Karpas-422 (cell line): Measurements from ENCODE around the gene FAM13C. TPM values are rescaled to one million over a fixed set of nuclear protein-coding genes. Genes with fewer than 3 reads are reported as not detected.

Experiments
- DNase-seq: peaks from one replicate; pipeline ENCODE4 v3.0.0-alpha.2; 2015
- H2AFZ ChIP-seq: fragments of 200-600 bp; sonication (generic); 2 replicates; pipeline ENCODE4 v1.6.1; 2014; ENCODE audit warnings: antibody characterized with exemption, low read length, mixed read lengths
- H3K27ac ChIP-seq: fragments of 200-600 bp; sonication (generic); 2 replicates; pipeline ENCODE4 v1.5.1; 2014; ENCODE audit warnings: mild to moderate bottlenecking, low read length, moderate library complexity
- H3K27me3 ChIP-seq: fragments of 200-600 bp; sonication (generic); 2 replicates; pipeline ENCODE4 v1.6.1; 2014; ENCODE audit warnings: low read length, mixed read lengths
- H3K36me3 ChIP-seq: fragments of 200-600 bp; sonication (generic); 2 replicates; pipeline ENCODE4 v1.6.1; 2014; ENCODE audit warnings: low read length, mixed read lengths; ENCODE audit not compliant: insufficient read depth
- H3K4me1 ChIP-seq: fragments of 200-600 bp; sonication (generic); 2 replicates; pipeline ENCODE4 v1.6.1; 2014; ENCODE audit warnings: mild to moderate bottlenecking, low read length, mixed read lengths
- H3K4me2 ChIP-seq: fragments of 200-600 bp; sonication (generic); 2 replicates; pipeline ENCODE4 v1.6.1; 2014; ENCODE audit warnings: low read length, low read depth, mild to moderate bottlenecking; ENCODE audit not compliant: poor library complexity, severe bottlenecking
- H3K4me3 ChIP-seq: fragments of 200-600 bp; sonication (generic); 2 replicates; pipeline ENCODE4 v1.5.1; 2014; ENCODE audit warnings: mild to moderate bottlenecking, antibody characterized with exemption, low read length, mixed read lengths
- H3K79me2 ChIP-seq: fragments of 200-600 bp; sonication (generic); 2 replicates; pipeline ENCODE4 v1.6.1; 2014; ENCODE audit warnings: mild to moderate bottlenecking, low read length, mixed read lengths
- H3K9ac ChIP-seq: fragments of 200-600 bp; sonication (generic); 2 replicates; pipeline ENCODE4 v1.6.0; 2014; ENCODE audit warnings: low read length
- H3K9me2 ChIP-seq: fragments of 200-600 bp; sonication (generic), shearing (Covaris generic); replicated peaks from 2 replicates; pipeline ENCODE4 v1.6.0; 2014; ENCODE audit warnings: mild to moderate bottlenecking, low read length, moderate library complexity; ENCODE audit not compliant: insufficient read depth
- H3K9me3 ChIP-seq: fragments of 300-700, 200-600 bp; sonication (generic); 2 replicates; pipeline ENCODE4 v1.6.1; 2014; ENCODE audit warnings: low read length, mixed read lengths
- H4K20me1 ChIP-seq: fragments of 200-600 bp; sonication (generic); 2 replicates; pipeline ENCODE4 v1.6.1; 2014; ENCODE audit warnings: mild to moderate bottlenecking, antibody characterized with exemption, low read length, low read depth; ENCODE audit not compliant: insufficient read depth
- total RNA-seq: library from RNA; depleted of rRNA; stranded (reverse); fragments of >200 nt; shearing (Covaris generic); gene quantifications from 2 replicates; pipeline ENCODE4 v1.2.3, GENCODE V29; 2014; ENCODE audit warnings: low replicate concordance

The FAM13C gene
- total RNA-seq, 1 experiment from 2014 or later: not detected

DNA sequence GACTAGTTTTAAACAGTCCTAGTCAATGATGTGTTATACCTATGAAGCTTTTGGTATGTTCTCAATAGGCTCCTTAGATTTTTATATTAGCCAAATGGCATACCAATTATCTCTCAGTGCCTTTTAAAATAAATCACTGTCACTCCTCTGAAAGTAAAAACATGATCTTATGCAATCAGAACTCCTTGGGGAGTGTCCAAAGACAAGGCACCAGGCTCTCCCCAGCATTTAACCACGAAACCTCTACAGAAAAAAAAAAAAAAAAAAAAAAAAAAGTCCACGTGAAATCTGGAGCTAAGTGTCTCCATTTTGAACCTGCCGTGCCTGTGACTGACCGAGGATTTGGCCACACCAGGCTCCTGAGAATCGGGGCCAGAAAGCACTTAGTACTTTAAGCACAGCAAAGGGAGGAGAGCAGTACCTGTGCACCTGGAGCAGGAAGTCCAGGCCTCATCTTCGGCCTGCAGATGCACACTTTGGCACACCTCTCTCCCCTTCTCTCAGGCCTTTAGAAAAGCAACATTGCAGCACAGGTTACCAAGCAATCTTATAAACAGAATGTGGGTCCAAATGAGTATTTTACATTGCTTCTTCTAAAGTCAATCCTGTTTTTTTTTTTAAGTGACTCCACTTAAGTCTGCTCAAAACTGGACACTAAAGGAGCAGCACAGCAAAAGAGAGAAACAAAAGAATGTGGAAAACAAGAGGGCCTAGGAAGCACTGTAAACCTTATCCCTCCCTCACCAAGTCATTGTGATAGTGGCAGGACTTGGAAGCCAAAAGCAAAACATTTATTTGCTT, 1.5 kb downstream of the FAM13C start:
- H3K27ac ChIP-seq: no peak overlapping the region
- DNase-seq: no peak
- no peak overlapping the region for H2AFZ ChIP-seq
- H3K9ac ChIP-seq: no peak overlapping the region
- H4K20me1 ChIP-seq: no peaks in the 10 kb centered on the region
- H3K4me1 ChIP-seq: no peaks in the 10 kb centered on the region
- H3K36me3 ChIP-seq: no peaks in the 10 kb centered on the region
- no peak overlapping the region for H3K4me2 ChIP-seq
- H3K27me3 ChIP-seq: no peaks in the 10 kb centered on the region
- no peaks in the 10 kb centered on the region for H3K79me2 ChIP-seq
- no peak overlapping the region for H3K4me3 ChIP-seq
- no peaks in the 10 kb centered on the region for H3K9me3 ChIP-seq
- H3K9me2 ChIP-seq: no peaks in the 10 kb centered on the region

DNA sequence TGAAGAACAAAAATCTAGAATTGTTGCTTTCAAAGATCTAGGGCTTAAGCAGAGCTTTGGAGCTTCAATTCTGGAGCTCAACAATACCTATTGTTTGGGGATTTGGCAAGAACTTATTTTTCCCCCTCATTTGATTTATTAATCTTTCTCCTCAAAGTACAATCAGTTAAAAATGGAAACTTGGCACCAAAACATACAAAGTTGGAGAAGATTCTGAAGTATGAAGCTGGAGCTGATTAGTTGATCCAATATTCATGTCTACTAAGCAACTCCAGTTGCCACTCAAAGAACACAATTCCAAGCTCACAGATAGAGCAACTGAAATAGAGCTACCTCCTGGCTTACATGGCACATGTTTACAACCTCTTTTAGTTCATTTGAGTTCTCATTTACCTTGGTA, 3.8 kb downstream of the FAM13C start:
- no peaks in the 10 kb centered on the region for H3K27me3 ChIP-seq
- no peaks in the 10 kb centered on the region for H3K36me3 ChIP-seq
- no peak overlapping the region for H3K27ac ChIP-seq
- H3K79me2 ChIP-seq: no peaks in the 10 kb centered on the region
- no peaks in the 10 kb centered on the region for H3K9me3 ChIP-seq
- DNase-seq: no peak
- no peaks in the 10 kb centered on the region for H3K9me2 ChIP-seq
- no peak overlapping the region for H3K4me3 ChIP-seq
- H3K4me1 ChIP-seq: no peaks in the 10 kb centered on the region
- no peak overlapping the region for H2AFZ ChIP-seq
- no peak overlapping the region for H3K4me2 ChIP-seq
- no peak overlapping the region for H3K9ac ChIP-seq
- no peaks in the 10 kb centered on the region for H4K20me1 ChIP-seq

DNA sequence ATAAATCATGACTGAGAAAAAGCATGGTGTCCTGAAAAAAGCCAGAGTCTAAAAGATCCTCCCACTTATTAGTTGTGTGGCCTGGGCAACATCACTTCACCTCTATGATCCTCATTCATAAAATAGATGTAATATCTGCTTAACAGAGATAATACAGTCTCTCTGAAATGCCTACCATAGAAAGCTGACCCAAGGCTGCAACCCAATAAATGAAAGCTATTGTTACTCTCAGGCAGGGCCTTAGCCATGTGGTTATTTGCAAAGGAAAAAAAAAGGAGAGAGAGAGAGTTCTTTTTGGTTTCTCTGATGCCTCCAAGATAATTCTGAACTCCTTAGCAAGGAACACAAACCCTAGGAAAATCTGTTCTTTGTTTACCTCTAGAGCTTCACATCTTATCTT, 7.9 kb downstream of the FAM13C start:
- Histone ChIP-seq H3K4me2 (no peak overlapping the region), H3K9me3 (no peaks in the 10 kb centered on the region), H3K9ac (no peak overlapping the region), H3K36me3 (no peaks in the 10 kb centered on the region), H3K79me2 (no peaks in the 10 kb centered on the region), H3K9me2 (no peaks in the 10 kb centered on the region), H3K27me3 (no peaks in the 10 kb centered on the region), H3K27ac (no peak overlapping the region), H3K4me3 (no peak overlapping the region), H2AFZ (no peak overlapping the region), H4K20me1 (no peaks in the 10 kb centered on the region), H3K4me1 (no peaks in the 10 kb centered on the region)
- DNase-seq: no peak

DNA sequence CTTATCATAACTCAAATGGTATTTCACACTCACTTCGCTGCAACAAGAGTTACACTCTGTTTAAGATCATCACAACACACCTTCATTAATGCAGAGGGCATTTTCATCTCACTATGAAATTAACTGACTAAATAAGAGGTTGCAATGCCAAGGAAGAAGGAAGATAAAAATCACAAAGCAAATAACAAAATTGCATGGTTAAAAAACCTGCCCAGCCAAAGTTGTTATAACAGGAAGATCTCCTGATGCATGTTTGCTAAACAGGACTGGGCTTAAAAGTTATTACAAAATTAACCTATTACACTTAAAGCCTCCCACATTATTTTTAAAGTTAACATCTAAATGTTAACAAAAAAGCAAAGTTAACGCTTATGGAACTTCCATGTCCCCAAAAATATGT, 11.8 kb downstream of the FAM13C start:
- no peak for DNase-seq
- Histone ChIP-seq H3K9ac (no peak overlapping the region), H3K27ac (no peak overlapping the region), H4K20me1 (no peaks in the 10 kb centered on the region), H2AFZ (no peak overlapping the region), H3K9me2 (no peaks in the 10 kb centered on the region), H3K4me3 (no peak overlapping the region), H3K36me3 (no peaks in the 10 kb centered on the region), H3K9me3 (no peaks in the 10 kb centered on the region), H3K4me1 (no peaks in the 10 kb centered on the region), H3K27me3 (no peaks in the 10 kb centered on the region), H3K4me2 (no peak overlapping the region), H3K79me2 (no peaks in the 10 kb centered on the region)

DNA sequence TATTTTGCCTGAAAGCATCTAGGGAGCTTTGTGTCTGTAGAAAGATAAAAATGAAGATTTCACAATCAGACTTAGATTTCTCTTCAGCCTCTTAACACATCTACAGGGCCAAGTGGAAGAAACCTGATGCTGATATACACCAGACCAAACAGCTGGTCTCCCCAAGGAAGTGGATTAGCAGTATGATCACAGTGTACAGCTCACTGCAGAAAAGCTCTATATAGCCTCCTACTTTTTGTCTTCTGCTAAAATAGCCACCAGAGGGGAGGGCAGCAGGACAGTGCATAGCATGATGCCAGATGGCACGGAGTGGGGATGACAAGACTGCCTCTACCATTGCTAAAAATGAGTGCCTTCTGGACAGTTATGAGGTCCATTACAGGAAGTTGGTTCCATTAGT, 16.0 kb downstream of the FAM13C start:
- Histone ChIP-seq H3K4me2 (no peak overlapping the region), H3K27ac (no peak overlapping the region), H3K36me3 (no peaks in the 10 kb centered on the region), H2AFZ (no peak overlapping the region), H3K9ac (no peak overlapping the region), H4K20me1 (no peaks in the 10 kb centered on the region), H3K27me3 (no peaks in the 10 kb centered on the region), H3K79me2 (no peaks in the 10 kb centered on the region), H3K4me3 (no peak overlapping the region), H3K4me1 (no peaks in the 10 kb centered on the region), H3K9me2 (no peaks in the 10 kb centered on the region), H3K9me3 (no peaks in the 10 kb centered on the region)
- no peak for DNase-seq

DNA sequence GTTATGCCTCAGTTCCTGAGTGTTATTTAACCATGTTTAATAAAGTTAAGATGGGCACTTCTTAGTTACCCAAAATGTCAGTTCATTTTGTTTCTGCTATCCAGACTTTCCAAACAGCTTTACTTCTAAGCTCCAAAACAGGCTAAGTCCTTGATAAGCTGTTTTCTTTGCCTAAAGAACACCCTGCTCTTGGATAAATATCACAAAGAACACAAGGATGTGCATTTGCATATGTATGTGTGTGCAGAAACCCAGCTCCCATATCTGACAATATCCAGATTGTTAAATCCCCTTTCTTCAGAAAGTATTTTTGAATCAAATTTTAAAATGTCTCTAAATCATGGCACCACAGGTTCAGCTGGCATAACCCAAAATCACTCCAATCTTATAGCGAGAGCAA, 19.6 kb downstream of the FAM13C start:
- no peaks in the 10 kb centered on the region for H3K9me2 ChIP-seq
- DNase-seq: no peak
- no peak overlapping the region for H3K4me3 ChIP-seq
- H3K79me2 ChIP-seq: no peaks in the 10 kb centered on the region
- no peaks in the 10 kb centered on the region for H3K9me3 ChIP-seq
- H4K20me1 ChIP-seq: no peaks in the 10 kb centered on the region
- H3K36me3 ChIP-seq: no peaks in the 10 kb centered on the region
- H3K9ac ChIP-seq: no peak overlapping the region
- no peaks in the 10 kb centered on the region for H3K27me3 ChIP-seq
- no peak overlapping the region for H3K4me2 ChIP-seq
- no peaks in the 10 kb centered on the region for H3K4me1 ChIP-seq
- no peak overlapping the region for H2AFZ ChIP-seq
- no peak overlapping the region for H3K27ac ChIP-seq

DNA sequence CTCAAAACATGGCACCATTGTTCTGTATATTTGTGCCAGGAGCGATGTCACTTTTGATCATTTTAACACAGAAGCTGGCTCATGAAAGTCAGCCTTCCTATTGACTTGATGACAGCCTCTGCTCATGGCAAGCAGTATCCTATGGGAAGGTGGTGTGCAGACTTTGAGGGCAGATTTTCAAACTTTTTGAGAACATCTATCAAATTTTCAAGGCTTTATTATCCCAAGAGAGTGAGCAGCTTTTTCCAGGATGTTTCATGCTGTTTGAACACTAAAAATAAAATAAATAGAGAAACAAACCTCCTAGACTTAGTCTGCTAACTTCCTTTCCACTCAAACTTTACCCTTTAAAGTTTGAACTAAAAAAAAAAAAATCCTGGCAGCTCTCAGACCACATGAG, 20.3 kb downstream of the FAM13C start:
- H3K4me2 ChIP-seq: no peak overlapping the region
- H3K9ac ChIP-seq: no peak overlapping the region
- H3K27ac ChIP-seq: no peak overlapping the region
- DNase-seq: no peak
- no peak overlapping the region for H3K4me3 ChIP-seq
- H3K9me3 ChIP-seq: no peaks in the 10 kb centered on the region
- no peaks in the 10 kb centered on the region for H3K9me2 ChIP-seq
- no peak overlapping the region for H2AFZ ChIP-seq
- H3K36me3 ChIP-seq: no peaks in the 10 kb centered on the region
- H3K4me1 ChIP-seq: no peaks in the 10 kb centered on the region
- no peaks in the 10 kb centered on the region for H3K27me3 ChIP-seq
- H4K20me1 ChIP-seq: no peaks in the 10 kb centered on the region
- H3K79me2 ChIP-seq: no peaks in the 10 kb centered on the region

DNA sequence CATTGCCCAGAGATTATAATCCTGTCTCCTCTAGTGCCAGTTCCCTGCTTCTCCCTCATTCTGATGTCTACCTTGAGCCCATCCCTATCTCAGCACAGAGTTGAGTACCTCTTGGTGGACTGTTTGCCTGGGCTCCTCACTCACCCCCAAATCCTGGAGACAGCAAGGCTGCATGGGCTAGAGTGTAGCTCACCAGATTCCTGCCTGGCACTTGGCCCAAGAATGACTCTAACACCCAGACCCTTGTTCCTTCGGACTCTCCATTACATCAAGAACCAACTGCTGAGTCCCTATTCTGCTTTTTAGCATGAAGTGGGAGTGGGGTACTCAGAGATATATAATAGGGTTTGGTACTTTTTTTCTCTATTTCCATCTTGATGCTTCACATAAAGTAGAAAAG, 22.1 kb downstream of the FAM13C start:
- Histone ChIP-seq H4K20me1 (no peaks in the 10 kb centered on the region), H3K36me3 (no peaks in the 10 kb centered on the region), H3K4me3 (no peak overlapping the region), H3K27me3 (no peaks in the 10 kb centered on the region), H2AFZ (no peak overlapping the region), H3K4me1 (no peaks in the 10 kb centered on the region), H3K9me3 (no peaks in the 10 kb centered on the region), H3K27ac (no peak overlapping the region), H3K4me2 (no peak overlapping the region), H3K79me2 (no peaks in the 10 kb centered on the region), H3K9ac (no peak overlapping the region), H3K9me2 (no peaks in the 10 kb centered on the region)
- no peak for DNase-seq
